ENCODE results near the gene TGFBR3L.

GRCh38 chr19:7934766-7935165 is 20.1 kb downstream of the TGFBR3L start:
- no peak for TF ChIP-seq POLR2AphosphoS5 (IDR thresholded peaks at IDR 0.05)
- TF ChIP-seq CTCF (IDR thresholded peaks at IDR 0.05): no peak
- TF ChIP-seq POLR2A (IDR thresholded peaks at IDR 0.05; ENCODE audit: low read depth): no peak
- TF ChIP-seq EP300 (IDR thresholded peaks at IDR 0.05): no peak

Data from esophagus muscularis mucosa (tissue), 4 donors.